ENCODE measurements around the gene ANKRD33. TPM values are rescaled to one million over a fixed set of nuclear protein-coding genes. Genes with fewer than 3 reads are reported as not detected.

The ANKRD33 gene
- total RNA-seq, 1 experiment from 2014 or later: 0.21 TPM

- Histone ChIP-seq H3K27ac (ENCODE audit: low read length) (no peak overlapping the region), H3K27me3 (ENCODE audit: control insufficient read depth, insufficient read depth, low read length) (no peaks in the 10 kb centered on the region), H3K4me3 (ENCODE audit: low read depth in 2 of 2, low read length in 2 of 2) (no peak overlapping the region), H3K36me3 (ENCODE audit: control insufficient read depth, insufficient read depth, low read length) (no peaks in the 10 kb centered on the region), H3K9me3 (ENCODE audit: control insufficient read depth, insufficient read depth, low read depth, low read length) (no peaks in the 10 kb centered on the region), H3K4me1 (ENCODE audit: control insufficient read depth, insufficient read depth, low read length) (no peaks in the 10 kb centered on the region)
- POLR2A ChIA-PET: no interaction called here
- CTCF ChIA-PET: interaction anchor here (0.6 kb wide), 1 partner anchor 129 kb away, joined by 6 read pairs; no protein-coding TSS in a partner anchor
- in situ Hi-C loops (cut with HindIII; ENCODE audit: low pct_unique_long_range_greater_than_20kb, low sequenced_read_pairs) (no loop called here), intact Hi-C loops (cut with micrococcal nuclease; ENCODE audit: unreplicated experiment) (no loop called here)
- BruUV-seq (replicated peaks): no TSS peak
- ATAC-seq (no peak), DNase-seq (ENCODE audit: low read depth, low spot score) (no peak)
- TF ChIP-seq TCF7L2 (IDR thresholded peaks at IDR 0.05; ENCODE audit: low read depth, low read length) (no peak), POLR2AphosphoS5 (IDR thresholded peaks at IDR 0.05; ENCODE audit: low read depth, low read length) (no peak), SIN3A (IDR thresholded peaks at IDR 0.05; ENCODE audit: borderline replicate concordance, insufficient read depth, low read depth, low read length) (no peak)
- TF ChIP-seq, protein P1, sequence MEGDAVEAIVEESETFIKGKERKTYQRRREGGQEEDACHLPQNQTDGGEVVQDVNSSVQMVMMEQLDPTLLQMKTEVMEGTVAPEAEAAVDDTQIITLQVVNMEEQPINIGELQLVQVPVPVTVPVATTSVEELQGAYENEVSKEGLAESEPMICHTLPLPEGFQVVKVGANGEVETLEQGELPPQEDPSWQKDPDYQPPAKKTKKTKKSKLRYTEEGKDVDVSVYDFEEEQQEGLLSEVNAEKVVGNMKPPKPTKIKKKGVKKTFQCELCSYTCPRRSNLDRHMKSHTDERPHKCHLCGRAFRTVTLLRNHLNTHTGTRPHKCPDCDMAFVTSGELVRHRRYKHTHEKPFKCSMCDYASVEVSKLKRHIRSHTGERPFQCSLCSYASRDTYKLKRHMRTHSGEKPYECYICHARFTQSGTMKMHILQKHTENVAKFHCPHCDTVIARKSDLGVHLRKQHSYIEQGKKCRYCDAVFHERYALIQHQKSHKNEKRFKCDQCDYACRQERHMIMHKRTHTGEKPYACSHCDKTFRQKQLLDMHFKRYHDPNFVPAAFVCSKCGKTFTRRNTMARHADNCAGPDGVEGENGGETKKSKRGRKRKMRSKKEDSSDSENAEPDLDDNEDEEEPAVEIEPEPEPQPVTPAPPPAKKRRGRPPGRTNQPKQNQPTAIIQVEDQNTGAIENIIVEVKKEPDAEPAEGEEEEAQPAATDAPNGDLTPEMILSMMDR (IDR thresholded peaks at IDR 0.05): no peak
- TF ChIP-seq, protein P2, sequence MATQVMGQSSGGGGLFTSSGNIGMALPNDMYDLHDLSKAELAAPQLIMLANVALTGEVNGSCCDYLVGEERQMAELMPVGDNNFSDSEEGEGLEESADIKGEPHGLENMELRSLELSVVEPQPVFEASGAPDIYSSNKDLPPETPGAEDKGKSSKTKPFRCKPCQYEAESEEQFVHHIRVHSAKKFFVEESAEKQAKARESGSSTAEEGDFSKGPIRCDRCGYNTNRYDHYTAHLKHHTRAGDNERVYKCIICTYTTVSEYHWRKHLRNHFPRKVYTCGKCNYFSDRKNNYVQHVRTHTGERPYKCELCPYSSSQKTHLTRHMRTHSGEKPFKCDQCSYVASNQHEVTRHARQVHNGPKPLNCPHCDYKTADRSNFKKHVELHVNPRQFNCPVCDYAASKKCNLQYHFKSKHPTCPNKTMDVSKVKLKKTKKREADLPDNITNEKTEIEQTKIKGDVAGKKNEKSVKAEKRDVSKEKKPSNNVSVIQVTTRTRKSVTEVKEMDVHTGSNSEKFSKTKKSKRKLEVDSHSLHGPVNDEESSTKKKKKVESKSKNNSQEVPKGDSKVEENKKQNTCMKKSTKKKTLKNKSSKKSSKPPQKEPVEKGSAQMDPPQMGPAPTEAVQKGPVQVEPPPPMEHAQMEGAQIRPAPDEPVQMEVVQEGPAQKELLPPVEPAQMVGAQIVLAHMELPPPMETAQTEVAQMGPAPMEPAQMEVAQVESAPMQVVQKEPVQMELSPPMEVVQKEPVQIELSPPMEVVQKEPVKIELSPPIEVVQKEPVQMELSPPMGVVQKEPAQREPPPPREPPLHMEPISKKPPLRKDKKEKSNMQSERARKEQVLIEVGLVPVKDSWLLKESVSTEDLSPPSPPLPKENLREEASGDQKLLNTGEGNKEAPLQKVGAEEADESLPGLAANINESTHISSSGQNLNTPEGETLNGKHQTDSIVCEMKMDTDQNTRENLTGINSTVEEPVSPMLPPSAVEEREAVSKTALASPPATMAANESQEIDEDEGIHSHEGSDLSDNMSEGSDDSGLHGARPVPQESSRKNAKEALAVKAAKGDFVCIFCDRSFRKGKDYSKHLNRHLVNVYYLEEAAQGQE (IDR thresholded peaks at IDR 0.05; ENCODE audit: insufficient read depth in 1 of 2, low read depth in 2 of 2, low read length in 1 of 2): no peak
Observed at GRCh38 chr12:51864833-51865670, 22.9 kb upstream of the ANKRD33 start.

GRCh38 chr12:51865757-51866270 is 22.1 kb upstream of the ANKRD33 start:
- no peak overlapping the region for H3K4me3 ChIP-seq (ENCODE audit: low read depth in 2 of 2, low read length in 2 of 2)
- ATAC-seq: no peak
- TF ChIP-seq, protein P1 (IDR thresholded peaks at IDR 0.05): no peak
- TF ChIP-seq TCF7L2 (IDR thresholded peaks at IDR 0.05; ENCODE audit: low read depth, low read length): no peak
- no peaks in the 10 kb centered on the region for H3K27me3 ChIP-seq (ENCODE audit: control insufficient read depth, insufficient read depth, low read length)
- no TSS peak for BruUV-seq (replicated peaks)
- intact Hi-C loops (cut with micrococcal nuclease; ENCODE audit: unreplicated experiment) (no loop called here), in situ Hi-C loops (cut with HindIII; ENCODE audit: low pct_unique_long_range_greater_than_20kb, low sequenced_read_pairs) (no loop called here)
- no peak for DNase-seq (ENCODE audit: low read depth, low spot score)
- H3K9me3 ChIP-seq (ENCODE audit: control insufficient read depth, insufficient read depth, low read depth, low read length): no peaks in the 10 kb centered on the region
- POLR2A ChIA-PET: no interaction called here
- H3K36me3 ChIP-seq (ENCODE audit: control insufficient read depth, insufficient read depth, low read length): no peaks in the 10 kb centered on the region
- CTCF ChIA-PET: no interaction called here
- H3K27ac ChIP-seq (ENCODE audit: low read length): no peak overlapping the region
- H3K4me1 ChIP-seq (ENCODE audit: control insufficient read depth, insufficient read depth, low read length): no peaks in the 10 kb centered on the region

All from Panc1 (cell line).